ENCODE measurements around the gene IKBIP.

IKBIP gene

GRCh38 chr12:98678236-98678945 lies 33.8 kb upstream of the IKBIP start:
- no peak overlapping the region for H3K4me3 ChIP-seq (ENCODE audit: control insufficient read depth, low read depth, low read length)
- DNase-seq (ENCODE audit: low read depth) = no peak

GRCh38 chr12:98674841-98675240 lies 30.3 kb upstream of the IKBIP start:
- H3K4me3 ChIP-seq (ENCODE audit: control insufficient read depth, low read depth, low read length) = no peak overlapping the region
- no peak for TF ChIP-seq CTCF (IDR thresholded peaks at IDR 0.05; ENCODE audit: control insufficient read depth, insufficient read depth, low read depth, low read length, missing control alignments)
- no peak for DNase-seq (ENCODE audit: low read depth)

More at GRCh38 chr12:98678236-98678945, 33.8 kb upstream of the IKBIP start:
- no peak for TF ChIP-seq CTCF (IDR thresholded peaks at IDR 0.05; ENCODE audit: control insufficient read depth, insufficient read depth, low read depth, low read length, missing control alignments)

- no peak for DNase-seq (ENCODE audit: low read depth)
- no peak for TF ChIP-seq CTCF (IDR thresholded peaks at IDR 0.05; ENCODE audit: control insufficient read depth, insufficient read depth, low read depth, low read length, missing control alignments)
- no peak overlapping the region for H3K4me3 ChIP-seq (ENCODE audit: control insufficient read depth, low read depth, low read length)
Measured at GRCh38 chr12:98671459-98671858, 26.9 kb upstream of the IKBIP start.

GRCh38 chr12:98669751-98670150 lies 25.2 kb upstream of the IKBIP start:
- TF ChIP-seq CTCF (IDR thresholded peaks at IDR 0.05; ENCODE audit: control insufficient read depth, insufficient read depth, low read depth, low read length, missing control alignments) = no peak
- no peak for DNase-seq (ENCODE audit: low read depth)
- H3K4me3 ChIP-seq (ENCODE audit: control insufficient read depth, low read depth, low read length) = no peak overlapping the region

GRCh38 chr12:98660521-98660920 lies 15.9 kb upstream of the IKBIP start:
- H3K4me3 ChIP-seq (ENCODE audit: control insufficient read depth, low read depth, low read length) = no peak overlapping the region
- DNase-seq (ENCODE audit: low read depth) = no peak
- TF ChIP-seq CTCF (IDR thresholded peaks at IDR 0.05; ENCODE audit: control insufficient read depth, insufficient read depth, low read depth, low read length, missing control alignments) = no peak

GRCh38 chr12:98656289-98657101 lies 11.9 kb upstream of the IKBIP start:
- H3K4me3 ChIP-seq (ENCODE audit: control insufficient read depth, low read depth, low read length) = no peak overlapping the region
- no peak for DNase-seq (ENCODE audit: low read depth)
- TF ChIP-seq CTCF (IDR thresholded peaks at IDR 0.05; ENCODE audit: control insufficient read depth, insufficient read depth, low read depth, low read length, missing control alignments) = no peak

All from AG09309 (cell line).